ENCODE data around the gene GATM. TPM values are rescaled to one million over a fixed set of nuclear protein-coding genes. Genes with fewer than 3 reads are reported as not detected.
A peak's percentile ranks its signal among the peaks of the same experiment; 100 is the strongest.

GATM gene
- total and polyA plus RNA-seq, 2 of the 8 experiments (the other 6 are each of a cell fraction or from before 2014, with no cell fraction given): 10.2 to 15.1 TPM

DNA sequence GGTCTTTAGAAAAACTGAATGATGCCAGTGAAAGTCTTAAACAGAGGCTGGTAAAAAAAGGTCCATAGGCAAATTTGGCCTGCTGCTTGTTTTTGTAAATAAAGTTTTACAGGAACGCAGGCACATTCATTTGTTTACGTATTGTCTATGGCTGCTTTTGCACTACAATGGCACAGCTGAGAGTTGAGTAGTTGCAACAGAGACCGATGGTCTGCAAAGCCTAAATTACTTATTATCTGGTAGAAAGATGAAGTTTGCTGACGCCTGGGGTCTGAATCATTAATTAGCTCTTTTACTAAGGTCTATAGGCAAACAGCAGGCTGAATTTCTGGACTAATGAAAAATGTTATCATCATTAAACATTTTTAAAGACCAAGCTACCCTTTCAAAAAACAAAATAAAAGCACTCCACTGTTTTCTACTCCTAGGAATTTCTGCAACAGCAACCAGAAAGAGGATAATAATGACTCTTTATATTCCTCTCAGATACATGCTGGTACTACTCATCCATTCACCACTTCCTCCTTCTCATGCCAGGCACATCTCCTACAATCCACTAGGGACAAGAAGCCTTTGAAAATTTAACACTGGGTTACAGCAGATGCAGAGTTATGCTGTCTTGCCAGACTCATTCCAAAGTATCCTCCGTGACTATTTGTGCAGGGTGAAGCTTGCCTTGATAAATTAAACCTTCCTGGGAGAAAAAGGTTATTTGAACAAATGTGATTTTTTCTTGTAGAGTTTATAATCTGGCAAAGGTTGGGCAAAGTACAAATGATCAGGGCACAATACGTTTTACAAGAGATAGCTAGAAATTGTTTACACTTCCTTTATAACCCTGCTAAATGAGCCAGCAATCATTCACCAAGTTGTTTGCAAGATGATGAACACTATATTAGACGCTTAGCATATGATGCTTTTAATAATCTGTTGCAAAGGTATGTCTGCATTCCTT, 6.0 kb downstream of the GATM start:
- ChIA-PET POLR2A (ENCODE audit: partially characterized antibody) (no interaction called here), CTCF (ENCODE audit: partially characterized antibody) (interaction anchor here (0.9 to 1.9 kb wide), 5 partner anchors 10 to 167 kb away, joined by 3 to 5 read pairs (median 3); no protein-coding TSS in a partner anchor)
- Histone ChIP-seq H3K23ac (ENCODE audit: insufficient read length) (no peak overlapping the region), H3K23me2 (ENCODE audit: low read depth, low read length) (no peaks in the 10 kb centered on the region), H3K56ac (replicated peaks; ENCODE audit: insufficient read length, low read depth, low read length) (no peak overlapping the region), H2AFZ (ENCODE audit: low read length) (no peak overlapping the region), H3K4me1 (replicated peaks in 1 of 4; ENCODE audit: control insufficient read depth in 3 of 4, insufficient read depth in 4 of 4, low read length in 3 of 4) (peaks cover 0 to 5% (median 1%) of the 10 kb centered on the region in 4 experiments; a peak in 3 of 7 replicates), H3K27ac (ENCODE audit: low read depth, low read length) (no peak overlapping the region), H3K9ac (replicated peaks in 1 of 4; ENCODE audit: extremely low read depth in 1 of 4, low read depth in 3 of 4, low read length in 3 of 4) (no peak overlapping the region), H4K91ac (replicated peaks; ENCODE audit: insufficient read length, low read length) (no peak overlapping the region), H4K8ac (ENCODE audit: extremely low read depth, insufficient read depth, low read length) (no peak overlapping the region), H3K4me3 (ENCODE audit: extremely low read depth in 1 of 4, insufficient read depth in 2 of 4, low read depth in 3 of 4, low read length in 4 of 4) (peak overlapping the region in 1 of 4 experiments; percentile 25; a peak in 1 of 8 replicates), H3K79me2 (ENCODE audit: control insufficient read depth in 1 of 2, insufficient read depth in 2 of 2, low read length in 2 of 2) (no peaks in the 10 kb centered on the region), H2BK12ac (ENCODE audit: low read depth, low read length) (no peak overlapping the region), H3K79me1 (ENCODE audit: low read depth, low read length) (no peaks in the 10 kb centered on the region), H2AK5ac (ENCODE audit: low read depth, low read length) (no peak overlapping the region), H3K4ac (replicated peaks; ENCODE audit: insufficient read length, low read depth, low read length) (no peak overlapping the region), H3K36me3 (ENCODE audit: control insufficient read depth in 2 of 4, insufficient read depth in 4 of 4, low read length in 3 of 4) (no peaks in the 10 kb centered on the region), H3K4me2 (ENCODE audit: insufficient read depth in 1 of 2, low read depth in 2 of 2, low read length in 2 of 2) (peak overlapping the region; percentile 10 to 27; a peak in 3 of 4 replicates), H4K5ac (ENCODE audit: insufficient read length, low read depth, low read length) (no peak overlapping the region), H3K27me3 (replicated peaks in 1 of 4; ENCODE audit: control insufficient read depth in 3 of 4, extremely low read depth in 1 of 4, insufficient read depth in 3 of 4, low read length in 3 of 4) (peaks cover 7 to 20% (median 17%) of the 10 kb centered on the region in 4 experiments), H2BK5ac (ENCODE audit: low read depth, low read length) (no peak overlapping the region), H3K9me3 (ENCODE audit: insufficient read depth in 2 of 2, low read depth in 1 of 2, low read length in 1 of 2) (no peaks in the 10 kb centered on the region), H4K20me1 (replicated peaks in 1 of 2; ENCODE audit: control insufficient read depth in 1 of 2, insufficient read depth in 2 of 2, low read length in 2 of 2) (peaks cover 0 to 2% of the 10 kb centered on the region in 2 experiments), H2BK15ac (ENCODE audit: low read length) (no peak overlapping the region), H2BK20ac (ENCODE audit: low read length) (no peak overlapping the region), H3K18ac (ENCODE audit: extremely low read depth, low read length) (no peak overlapping the region), H2BK120ac (replicated peaks; ENCODE audit: low read depth, low read length) (no peak overlapping the region), H3K14ac (ENCODE audit: insufficient read length) (no peak overlapping the region)
- peak; percentile 24; the same call in 1 of the 2 replicates for TF ChIP-seq CEBPB (IDR thresholded peaks at IDR 0.05; ENCODE audit: low read depth, low read length)
- TF ChIP-seq BACH1 (IDR thresholded peaks at IDR 0.05; ENCODE audit: low read length): no peak
- WGBS, 2 experiments (ENCODE audit: extremely low coverage in 1 of 2, insufficient coverage in 1 of 2, insufficient read length in 1 of 2, insufficient replicate concordance in 2 of 2, low coverage in 1 of 2, low lambda C conversion rate in 2 of 2, missing lambda C conversion rate in 1 of 2): 54% methylated on average over 7 of the region's 7 CpGs; no CpG with 5 or more reads in 1 of the 2 experiments
- FAIRE-seq (no peak), DNase-seq (ENCODE audit: low read depth in 1 of 2, low spot score in 2 of 2) (no peak)

All from H1 (cell line).